C4-2B (cell line): Measurements from ENCODE around the gene MAP3K6.

Experiments
- H3K27ac ChIP-seq: fragments of 450-650 bp; 2 replicates; pipeline ENCODE4 v1.5.1; 2017
- CTCF ChIP-seq: fragments of 450-650 bp; conservative IDR thresholded peaks from 2 replicates; pipeline ENCODE4 v1.5.1; 2017; ENCODE audit warnings: mild to moderate bottlenecking
- ZFX ChIP-seq: fragments of 450-650 bp; IDR thresholded peaks from 2 replicates; pipeline ENCODE4 v1.6.1; 2017

Gene MAP3K6

DNA sequence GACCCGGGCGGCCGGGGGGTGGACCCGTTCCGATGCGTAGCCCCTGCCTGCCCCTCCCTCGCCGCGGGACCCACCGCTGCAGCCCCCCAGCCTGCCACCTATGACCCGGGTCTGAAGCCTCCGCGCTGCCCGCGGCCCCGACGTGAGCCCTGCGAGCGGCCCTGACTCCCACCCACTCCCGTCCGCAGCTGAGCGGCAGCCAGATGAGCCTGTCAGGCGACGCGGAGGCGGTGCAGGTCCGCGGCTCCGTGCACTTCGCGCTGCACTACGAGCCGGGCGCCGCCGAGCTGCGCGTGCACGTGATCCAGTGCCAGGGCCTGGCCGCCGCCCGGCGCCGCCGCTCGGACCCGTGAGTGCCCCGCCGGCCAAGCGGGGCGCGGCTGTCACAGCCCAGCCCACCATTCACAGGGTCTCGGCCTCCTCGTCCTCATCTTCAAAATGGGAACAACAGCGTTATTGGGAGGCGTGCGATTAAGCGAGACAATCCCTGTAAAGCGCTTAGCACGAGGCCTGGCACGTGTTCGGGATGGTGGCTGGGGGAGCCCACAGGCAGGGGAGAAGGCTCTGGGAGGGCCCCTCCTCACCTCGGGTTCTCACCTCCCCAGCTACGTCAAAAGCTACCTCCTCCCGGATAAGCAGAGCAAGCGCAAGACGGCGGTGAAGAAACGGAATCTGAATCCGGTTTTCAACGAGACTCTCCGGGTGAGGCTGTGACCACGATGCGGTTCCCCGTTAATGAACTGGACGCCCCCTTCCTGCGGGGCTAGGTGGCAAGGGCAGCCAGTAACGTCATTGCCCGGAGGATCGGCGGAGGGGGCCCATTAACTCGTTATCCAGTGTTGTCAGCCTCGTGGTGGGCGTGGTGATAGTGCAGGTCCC is 16.7 kb downstream of the MAP3K6 start:
- peak overlapping the region; percentile 95 for H3K27ac ChIP-seq
- TF ChIP-seq ZFX: peak; percentile 73; the same call in 1 of the 2 replicates
- TF ChIP-seq CTCF: no peak

GRCh38 chr1:27348861-27349783 is 17.6 kb downstream of the MAP3K6 start:
- peak overlapping the region; percentile 95 for H3K27ac ChIP-seq

GRCh38 chr1:27346991-27347624 is 19.7 kb downstream of the MAP3K6 start:
- TF ChIP-seq CTCF: no peak
- no peak for TF ChIP-seq ZFX
- no peak overlapping the region for H3K27ac ChIP-seq

More at GRCh38 chr1:27348861-27349783, 17.6 kb downstream of the MAP3K6 start:
- no peak for TF ChIP-seq ZFX
- TF ChIP-seq CTCF: no peak

DNA sequence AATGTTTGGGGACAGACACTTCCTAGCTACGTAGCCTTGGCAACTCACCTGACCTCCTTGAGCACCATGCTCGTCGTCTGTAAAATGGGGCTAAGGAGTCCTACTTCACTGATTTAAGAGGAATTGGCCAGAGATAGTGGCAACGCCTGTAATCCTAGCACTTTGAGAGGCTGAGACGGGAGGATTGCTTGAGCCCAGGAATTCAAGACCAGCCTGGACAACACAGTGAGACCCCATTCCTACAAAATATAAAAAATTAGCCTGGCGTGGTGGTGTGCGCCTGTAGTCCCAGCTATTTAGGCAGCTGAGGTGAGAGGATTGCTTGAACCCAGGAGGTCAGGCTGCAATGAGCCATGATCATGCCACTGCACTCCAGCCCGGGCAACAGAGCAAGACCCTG is 20.4 kb downstream of the MAP3K6 start:
- no peak for TF ChIP-seq CTCF
- TF ChIP-seq ZFX: no peak
- H3K27ac ChIP-seq: no peak overlapping the region

GRCh38 chr1:27345272-27345671 is 21.5 kb downstream of the MAP3K6 start:
- TF ChIP-seq CTCF: no peak
- no peak for TF ChIP-seq ZFX
- no peak overlapping the region for H3K27ac ChIP-seq

DNA sequence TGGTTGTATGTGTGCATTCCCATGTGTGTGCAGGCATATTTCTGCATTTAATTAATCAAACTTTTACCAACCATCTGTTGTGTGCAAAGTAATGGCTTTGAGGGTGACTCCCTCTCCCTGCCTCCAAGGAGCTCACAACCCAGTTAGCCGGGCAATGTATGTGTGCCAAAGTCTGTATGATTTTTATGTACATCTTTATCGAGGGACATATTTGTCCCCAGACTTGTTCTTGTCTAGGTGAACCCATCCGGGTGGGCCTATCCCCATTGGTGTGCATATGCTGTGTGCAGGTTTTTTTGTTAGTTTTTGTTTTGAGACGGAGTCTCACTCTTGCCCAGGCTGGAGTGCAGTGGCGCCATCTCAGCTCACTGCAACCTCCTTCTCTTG is 23.1 kb downstream of the MAP3K6 start:
- H3K27ac ChIP-seq: no peak overlapping the region; the same call in 1 of the 2 replicates
- TF ChIP-seq CTCF: no peak
- TF ChIP-seq ZFX: no peak
